22Rv1 (cell line): Measurements from ENCODE around the gene GMPPA.

Experiments used
- H3K27ac ChIP-seq: fragments of 450-650 bp; 2 replicates; pipeline ENCODE4 v1.5.1; 2017
- CTCF ChIP-seq: fragments of 450-650 bp; IDR thresholded peaks from 2 replicates; pipeline ENCODE4 v1.5.1; 2017; ENCODE audit warnings: mild to moderate bottlenecking
- ZFX ChIP-seq: fragments of 450-650 bp; IDR thresholded peaks from 2 replicates; pipeline ENCODE4 v1.6.1; 2017; ENCODE audit warnings: antibody characterized with exemption, borderline replicate concordance

GMPPA gene

DNA sequence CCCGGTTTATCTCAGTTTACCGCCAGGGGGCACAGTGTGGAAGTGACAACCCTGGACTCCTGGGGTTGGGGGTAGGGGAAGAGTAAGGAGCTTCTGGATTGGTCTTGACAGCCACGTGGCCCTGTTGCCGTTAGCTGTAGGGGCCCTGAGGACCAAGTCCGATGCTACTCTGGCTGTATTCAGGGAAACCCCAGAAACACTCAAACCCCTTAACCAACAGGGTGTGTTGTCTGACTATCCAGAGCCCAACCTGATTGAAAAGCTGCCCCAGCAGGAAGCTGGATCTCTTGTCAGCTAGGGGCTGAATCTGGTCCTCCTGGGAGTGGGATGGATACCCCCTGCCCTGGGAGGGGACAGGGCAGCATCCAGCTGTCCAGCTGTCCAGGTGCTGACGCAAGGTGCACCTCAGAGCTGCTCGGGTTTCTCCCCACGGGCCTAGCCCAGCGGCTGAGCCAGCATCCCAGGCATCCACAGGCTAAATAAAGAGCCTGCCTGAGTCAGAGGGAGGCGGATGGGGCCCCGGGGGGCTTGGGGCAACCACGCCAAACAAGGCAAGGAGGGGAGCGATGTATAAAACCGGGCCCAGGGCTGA, 3.1 kb upstream of the GMPPA start:
- TF ChIP-seq CTCF = peak; percentile 79
- no peak for TF ChIP-seq ZFX
- H3K27ac ChIP-seq = no peak overlapping the region

GRCh38 chr2:219496247-219496824, 2.4 kb upstream of the GMPPA start:
- TF ChIP-seq ZFX (no peak), CTCF (no peak)
- H3K27ac ChIP-seq = no peak overlapping the region

- TF ChIP-seq ZFX = no peak
- no peak for TF ChIP-seq CTCF
These were observed 1.7 kb upstream of the GMPPA start for GRCh38 chr2:219496825-219497494.

GRCh38 chr2:219497495-219498279, 1.0 kb upstream of the GMPPA start:
- TF ChIP-seq ZFX = no peak
- no peak for TF ChIP-seq CTCF
- H3K27ac ChIP-seq = peak overlapping the region; percentile 44

More at GRCh38 chr2:219496825-219497494, 1.7 kb upstream of the GMPPA start:
- H3K27ac ChIP-seq = no peak overlapping the region

- H3K27ac ChIP-seq = peak overlapping the region; percentile 44
These were observed 292 bp downstream of the GMPPA start for GRCh38 chr2:219499058-219499307.

DNA sequence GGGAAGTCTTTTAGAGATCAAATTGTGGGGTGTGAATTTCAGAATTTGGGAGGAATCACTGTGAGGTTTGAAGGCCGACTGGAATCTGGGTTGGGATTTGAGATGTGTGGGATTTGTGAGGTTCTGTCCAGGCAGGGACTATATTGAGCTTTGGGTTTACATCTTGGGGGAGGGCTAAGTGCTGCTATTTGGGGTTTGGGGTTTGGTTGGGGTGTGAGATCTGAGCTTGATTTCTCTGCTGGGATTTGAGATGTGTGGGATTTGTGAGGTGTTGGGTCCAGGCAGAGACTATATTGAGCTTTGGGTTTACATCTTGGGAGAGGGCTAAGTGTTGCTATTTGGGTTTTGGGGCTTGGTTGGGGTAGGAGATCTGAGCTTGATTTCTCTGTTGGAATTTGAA, 864 bp downstream of the GMPPA start:
- no peak overlapping the region for H3K27ac ChIP-seq
- no peak for TF ChIP-seq CTCF
- TF ChIP-seq ZFX = no peak

More at GRCh38 chr2:219499058-219499307, 292 bp downstream of the GMPPA start:
- TF ChIP-seq ZFX (no peak), CTCF (no peak)
